ENCODE measurements around the gene KCNN3.

Gene KCNN3

GRCh38 chr1:154880671-154881070, 10.6 kb upstream of the KCNN3 start:
- DNase-seq (ENCODE audit: low read depth in 2 of 2) = no peak

DNA sequence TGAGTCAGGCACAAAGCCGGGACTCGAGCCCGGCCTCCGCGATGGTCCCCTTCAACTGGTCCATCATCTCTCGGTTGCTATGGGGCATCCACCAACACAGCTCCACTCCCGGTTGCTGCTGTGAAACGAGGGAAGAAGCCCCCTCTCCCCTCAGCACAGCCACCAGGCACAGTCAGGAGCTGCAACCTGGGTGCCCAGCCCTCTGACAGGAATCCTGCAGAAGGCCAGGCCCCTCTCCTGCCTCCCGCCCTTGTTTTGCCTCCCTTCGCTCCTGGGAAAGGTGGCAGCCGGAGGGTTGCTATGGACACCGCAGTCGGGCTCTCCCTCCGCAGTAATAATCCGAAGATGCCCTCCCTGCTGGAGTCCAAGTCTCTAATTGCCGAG, 8.9 kb upstream of the KCNN3 start:
- DNase-seq (ENCODE audit: low read depth in 2 of 2) = no peak

- peak; percentile 56 to 57 for DNase-seq (ENCODE audit: low read depth in 2 of 2)
Observed at GRCh38 chr1:154878371-154879037, 8.4 kb upstream of the KCNN3 start.

- no peak for DNase-seq (ENCODE audit: low read depth in 2 of 2)
Observed at GRCh38 chr1:154877370-154877974, 7.4 kb upstream of the KCNN3 start.

DNA sequence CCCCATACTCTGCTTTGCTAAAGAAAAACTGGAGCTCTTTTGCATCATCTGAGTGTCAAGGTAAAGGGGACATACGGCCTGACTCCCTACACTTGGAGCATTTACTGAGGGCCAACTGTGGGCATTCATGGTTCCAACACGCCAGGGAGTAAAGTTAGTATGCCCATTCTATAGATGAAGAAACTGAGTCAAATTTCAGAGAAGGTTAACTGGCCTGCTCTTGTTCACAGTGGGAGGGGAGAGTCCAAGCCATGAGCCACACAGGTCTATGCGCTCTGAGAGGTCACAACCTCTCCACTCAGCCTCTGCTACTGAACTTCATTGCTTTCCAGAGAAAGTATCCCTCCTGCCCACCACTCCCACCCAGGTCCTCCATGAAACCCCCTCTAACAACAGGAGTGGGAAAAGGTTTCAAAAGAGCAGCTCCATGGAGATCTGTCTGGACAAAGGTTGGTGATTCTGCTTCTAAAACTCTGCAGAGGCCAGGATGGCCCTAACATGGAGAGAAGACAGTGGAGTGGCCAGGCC, 6.8 kb upstream of the KCNN3 start:
- no peak for DNase-seq (ENCODE audit: low read depth in 2 of 2)

DNA sequence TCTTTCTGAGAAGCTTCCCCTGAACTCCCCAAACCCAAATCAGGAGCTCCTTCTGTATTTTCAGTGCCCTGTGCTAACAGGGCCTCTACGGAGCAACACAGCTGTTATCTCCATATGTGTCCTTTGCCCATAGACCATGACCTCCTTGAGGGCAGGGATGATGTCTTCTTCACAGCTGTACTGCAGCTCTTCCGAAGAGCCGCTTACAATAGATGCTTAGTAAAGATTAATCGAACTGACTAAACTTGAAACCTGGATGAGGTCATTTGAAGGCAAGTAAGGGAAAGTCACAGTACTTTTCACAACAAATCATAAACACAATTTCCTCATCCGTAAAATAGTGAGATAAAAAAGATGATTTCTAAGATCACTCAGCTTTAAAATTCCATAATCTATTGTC, 4.4 kb upstream of the KCNN3 start:
- DNase-seq (ENCODE audit: low read depth in 2 of 2) = no peak

DNA sequence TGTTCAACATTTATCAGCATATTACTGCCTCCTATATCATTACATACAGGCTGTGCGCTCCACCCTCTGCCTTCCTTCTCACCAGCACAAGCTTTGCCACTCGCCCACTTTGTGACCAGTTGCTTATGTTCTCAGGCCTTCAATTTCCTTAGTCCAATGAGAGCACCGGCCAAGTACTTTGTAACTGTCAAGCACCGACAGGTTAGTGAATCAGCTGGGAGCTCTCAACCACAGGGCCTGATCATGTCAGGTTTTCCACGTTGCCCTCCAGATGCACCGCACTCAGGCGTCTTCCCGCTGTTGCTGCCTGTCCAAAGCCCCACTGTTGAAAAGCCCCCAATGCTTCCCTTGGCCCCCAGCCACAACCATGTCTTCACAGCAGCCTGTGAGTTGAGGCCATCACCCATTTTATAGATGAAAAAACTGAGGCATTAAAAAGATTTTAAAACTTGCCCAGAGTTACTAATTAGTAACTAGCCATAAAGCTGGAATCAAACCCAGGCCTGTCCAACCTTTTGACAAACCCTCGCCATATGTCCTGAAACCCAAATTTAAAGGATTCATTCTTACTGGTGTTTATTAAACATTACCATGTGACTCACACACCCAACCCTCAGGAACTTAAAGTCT, 3.4 kb upstream of the KCNN3 start:
- DNase-seq (ENCODE audit: low read depth in 2 of 2) = no peak

- DNase-seq (ENCODE audit: low read depth in 2 of 2) = no peak
Observed at GRCh38 chr1:154871374-154871773, 1.3 kb upstream of the KCNN3 start.

GRCh38 chr1:154870734-154871133, 653 bp upstream of the KCNN3 start:
- DNase-seq (ENCODE audit: low read depth in 2 of 2) = no peak

GRCh38 chr1:154869351-154870114, 548 bp downstream of the KCNN3 start:
- no peak for DNase-seq (ENCODE audit: low read depth in 2 of 2)

DNA sequence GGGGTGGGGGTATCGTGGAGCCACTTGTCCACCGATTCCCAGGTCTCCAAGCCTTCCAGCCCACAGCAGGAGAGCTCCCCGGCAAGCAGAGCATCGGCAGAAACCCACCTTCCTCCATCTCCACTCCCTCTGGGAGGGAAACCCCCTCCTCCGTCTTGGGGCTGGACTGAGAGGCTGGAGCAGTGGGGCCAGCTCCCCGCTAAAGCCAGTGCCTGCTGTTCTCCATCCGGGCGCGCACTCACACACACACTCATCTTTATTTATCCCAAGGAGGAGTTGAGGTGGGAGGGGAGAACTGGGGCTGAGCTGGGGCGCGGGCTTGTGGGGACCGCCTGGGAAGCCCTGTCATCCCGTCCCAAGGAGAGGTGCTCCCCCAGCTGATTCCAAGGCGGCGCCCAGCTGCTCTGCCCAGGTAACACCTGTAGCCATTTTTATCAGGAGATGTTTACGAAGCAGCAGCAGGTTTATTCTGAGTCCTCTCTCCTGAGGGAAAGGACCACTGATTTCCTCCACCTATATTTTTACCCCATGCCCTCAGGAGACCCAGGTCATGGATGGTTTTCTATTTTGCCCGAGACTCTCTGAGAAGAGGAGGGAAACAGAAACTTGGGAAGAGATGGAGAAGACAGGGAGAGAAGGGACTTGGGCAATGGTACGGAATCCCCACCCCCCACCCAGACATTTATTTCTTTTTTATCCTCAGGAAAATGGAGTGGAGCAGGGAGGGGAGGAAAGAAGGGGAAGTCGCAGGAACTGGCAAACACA, 2.1 kb downstream of the KCNN3 start:
- no peak for DNase-seq (ENCODE audit: low read depth in 2 of 2)

GRCh38 chr1:154867064-154867825, 2.8 kb downstream of the KCNN3 start:
- DNase-seq (ENCODE audit: low read depth in 2 of 2) = peak; percentile 38 to 42

DNA sequence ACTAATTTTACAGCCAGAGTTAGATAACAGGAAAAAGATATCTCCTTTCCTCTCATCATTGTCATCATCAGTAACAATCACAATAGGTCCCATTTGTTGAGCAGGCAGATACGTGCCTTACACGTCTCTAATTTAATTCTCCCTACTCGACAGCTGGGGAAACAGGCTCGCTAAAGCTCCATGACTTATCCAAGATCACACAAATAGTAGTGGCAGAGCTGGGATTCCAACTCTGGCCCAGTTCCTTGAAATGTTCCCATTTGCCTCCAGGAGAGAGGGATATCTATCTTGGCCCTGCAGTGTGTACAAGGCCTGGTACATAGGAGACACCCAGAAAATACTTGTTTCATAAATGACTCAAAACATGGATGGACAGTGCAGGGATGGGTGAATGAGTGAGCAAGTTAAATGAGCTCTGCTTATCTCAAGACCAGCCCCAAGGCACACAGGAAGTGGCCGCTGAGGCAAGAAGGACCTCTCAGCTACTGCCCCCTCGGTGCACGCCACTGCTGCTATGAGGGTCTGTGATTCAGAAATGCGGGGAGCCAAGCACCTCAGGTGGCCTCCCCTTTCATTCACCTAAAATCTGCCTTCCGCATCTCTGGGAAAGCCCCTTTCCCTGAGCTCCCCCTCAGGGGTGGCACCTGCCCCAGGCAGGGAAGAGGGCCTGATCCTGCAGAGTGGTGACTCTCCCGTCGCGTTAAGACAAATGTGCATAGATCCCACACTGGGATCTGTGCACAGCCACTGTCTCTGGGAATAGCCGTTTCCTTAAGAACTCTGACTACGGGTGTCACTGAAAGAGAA, 3.6 kb downstream of the KCNN3 start:
- DNase-seq (ENCODE audit: low read depth in 2 of 2) = no peak

DNA sequence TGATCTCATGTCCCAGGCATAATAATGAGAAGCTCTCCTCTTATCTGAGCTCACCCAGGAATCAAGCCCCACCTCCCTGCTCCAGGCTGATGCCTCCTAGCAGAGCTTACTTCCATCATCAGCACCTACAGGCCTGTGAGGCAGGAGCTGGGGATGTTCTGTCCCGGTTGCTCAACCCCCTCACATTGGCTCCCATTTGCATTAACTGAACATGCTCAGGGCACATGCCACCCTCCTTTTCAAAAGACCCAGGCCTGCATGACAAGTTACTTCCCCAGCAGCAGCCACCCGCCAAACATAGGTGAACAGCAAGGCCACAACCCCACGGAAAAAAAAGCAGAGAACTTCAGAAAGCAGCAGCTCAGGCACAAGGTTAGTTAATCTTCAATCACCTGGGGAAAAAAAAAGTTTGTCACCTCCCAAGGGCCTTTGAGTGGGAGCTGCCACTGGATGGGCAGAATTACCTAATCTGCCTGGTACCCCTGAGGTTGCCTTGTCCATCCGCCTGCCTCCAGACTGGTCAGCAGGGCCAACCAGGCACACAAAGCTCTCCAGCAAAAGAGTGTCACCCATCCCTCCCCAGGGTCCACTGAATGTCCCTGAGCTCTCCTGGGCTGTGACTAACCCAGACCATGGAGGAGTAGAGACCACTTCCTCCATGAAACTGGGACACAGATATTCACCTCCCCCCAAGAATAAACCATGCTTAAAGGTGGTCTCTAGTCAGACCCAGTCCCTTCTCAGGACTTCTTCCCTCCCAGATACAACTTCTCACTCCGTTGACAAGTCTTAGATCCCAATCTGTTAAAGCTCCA, 4.4 kb downstream of the KCNN3 start:
- no peak for DNase-seq (ENCODE audit: low read depth in 2 of 2)

DNA sequence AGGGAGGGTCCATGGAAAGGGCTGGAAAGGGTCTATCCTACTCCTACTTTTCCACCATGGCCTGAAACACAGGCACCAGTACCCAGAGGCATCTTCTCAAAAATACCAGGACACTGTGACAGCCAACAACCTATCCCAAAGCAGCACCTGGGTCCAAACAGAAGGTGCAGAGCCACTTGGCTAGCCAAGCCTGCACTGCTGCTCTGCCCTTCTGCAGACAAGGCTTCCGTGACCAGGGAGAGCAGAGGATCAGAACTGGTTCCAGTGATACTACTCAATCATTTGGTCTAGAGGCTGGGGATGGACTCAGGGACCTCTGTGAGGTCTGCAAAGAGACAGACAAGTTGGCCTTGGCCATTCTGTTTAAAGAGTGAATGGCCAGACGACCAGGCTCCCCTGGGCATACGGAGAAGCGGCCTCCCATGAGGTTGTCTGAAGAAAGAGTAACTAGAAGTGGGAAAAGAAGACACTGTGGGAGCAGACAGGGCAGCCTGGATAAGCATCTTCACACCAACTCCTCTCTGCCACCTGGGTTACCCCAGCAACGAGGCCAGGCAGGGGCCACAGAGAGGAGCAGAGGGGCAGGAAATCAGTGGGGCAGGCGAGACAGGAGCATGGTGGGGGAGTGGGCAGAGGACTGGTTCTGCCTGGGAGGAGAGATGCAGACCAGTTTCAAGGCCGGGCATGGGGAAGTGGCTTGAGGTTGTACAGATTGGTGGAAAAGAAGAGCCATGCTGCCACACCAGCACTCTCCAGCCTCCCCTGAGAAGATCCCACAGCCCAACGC, 5.7 kb downstream of the KCNN3 start:
- DNase-seq (ENCODE audit: low read depth in 2 of 2) = no peak

- peak in 1 of 2 donors; percentile 22 for DNase-seq (ENCODE audit: low read depth in 2 of 2)
Observed at GRCh38 chr1:154863315-154864174, 6.5 kb downstream of the KCNN3 start.

DNA sequence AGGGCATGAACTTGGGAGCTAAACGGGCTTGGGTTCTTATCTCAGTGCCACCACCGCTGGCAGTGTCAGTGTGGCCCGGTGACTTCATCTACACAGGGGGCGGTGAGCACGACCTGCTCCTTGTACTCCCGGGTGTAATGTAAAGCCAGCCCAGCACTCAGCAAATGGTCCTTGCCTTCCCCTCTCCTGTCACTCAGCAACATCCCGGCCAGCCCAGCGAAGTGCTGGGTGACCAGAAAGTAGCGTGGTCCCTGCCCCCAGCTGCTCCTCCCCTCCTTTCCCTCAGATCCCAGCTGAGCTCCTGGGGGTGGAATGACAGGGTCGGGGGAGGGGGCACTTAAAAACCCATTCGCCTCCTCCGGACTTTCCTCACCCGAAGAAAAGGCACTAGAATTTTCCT, 7.2 kb downstream of the KCNN3 start:
- DNase-seq (ENCODE audit: low read depth in 2 of 2) = no peak

Data from stimulated activated CD8-positive, alpha-beta memory T cell treated with anti-CD3 and anti-CD28 coated beads, Interleukin-15, amount 100 ng/mL, for 48 hours (primary cell).